GM12878 (cell line): Measurements from ENCODE around the gene CDC42BPA.

Source experiments
- EED ChIP-seq: sonication (generic); IDR thresholded peaks from 2 replicates; pipeline ENCODE4 v1.6.1; 2016; ENCODE audit warnings: antibody characterized with exemption, low read depth
- POLR2A ChIP-seq: IDR thresholded peaks from 2 replicates; pipeline ENCODE4 v1.6.1; 2011; ENCODE audit warnings: low read depth, mild to moderate bottlenecking, low read length
- POLR2AphosphoS5 ChIP-seq: IDR thresholded peaks from 2 replicates; pipeline ENCODE4 v1.6.1; 2011; ENCODE audit warnings: mild to moderate bottlenecking, low read length, inconsistent platforms
- TARDBP ChIP-seq: IDR thresholded peaks from 2 replicates; pipeline ENCODE4 v1.6.1; 2016; ENCODE audit warnings: borderline replicate concordance
- TF ChIP-seq, protein P1 (sequence below): IDR thresholded peaks from 2 replicates; pipeline ENCODE4 v1.6.1; 2012; ENCODE audit warnings: low read depth, low read length, improper control_type of control experiment
- TF ChIP-seq, protein P2 (sequence below): IDR thresholded peaks from 2 replicates; pipeline ENCODE4 v1.6.1; 2011; ENCODE audit warnings: borderline replicate concordance, low read depth, mild to moderate bottlenecking, moderate library complexity, low read length; ENCODE audit not compliant: insufficient read depth, poor library complexity, severe bottlenecking
- TF ChIP-seq, protein P3 (sequence below): fragments of 450-650 bp; IDR thresholded peaks from 2 replicates; pipeline ENCODE4 v1.6.1; 2017; ENCODE audit warnings: mild to moderate bottlenecking
- TF ChIP-seq, protein P4 (sequence below): fragments of 450-650 bp; IDR thresholded peaks from 2 replicates; pipeline ENCODE4 v1.6.1; 2017; ENCODE audit warnings: low read depth, mild to moderate bottlenecking, moderate library complexity
- TF ChIP-seq, protein P5 (sequence below): IDR thresholded peaks from 2 replicates; pipeline ENCODE4 v1.6.1; 2012; ENCODE audit warnings: low read length, inconsistent platforms
- TF ChIP-seq, protein P6 (sequence below): fragments of 450-650 bp; IDR thresholded peaks from 2 replicates; pipeline ENCODE4 v1.6.1; 2018; ENCODE audit warnings: mild to moderate bottlenecking, low read depth, moderate library complexity; ENCODE audit not compliant: partially characterized antibody

DNA sequence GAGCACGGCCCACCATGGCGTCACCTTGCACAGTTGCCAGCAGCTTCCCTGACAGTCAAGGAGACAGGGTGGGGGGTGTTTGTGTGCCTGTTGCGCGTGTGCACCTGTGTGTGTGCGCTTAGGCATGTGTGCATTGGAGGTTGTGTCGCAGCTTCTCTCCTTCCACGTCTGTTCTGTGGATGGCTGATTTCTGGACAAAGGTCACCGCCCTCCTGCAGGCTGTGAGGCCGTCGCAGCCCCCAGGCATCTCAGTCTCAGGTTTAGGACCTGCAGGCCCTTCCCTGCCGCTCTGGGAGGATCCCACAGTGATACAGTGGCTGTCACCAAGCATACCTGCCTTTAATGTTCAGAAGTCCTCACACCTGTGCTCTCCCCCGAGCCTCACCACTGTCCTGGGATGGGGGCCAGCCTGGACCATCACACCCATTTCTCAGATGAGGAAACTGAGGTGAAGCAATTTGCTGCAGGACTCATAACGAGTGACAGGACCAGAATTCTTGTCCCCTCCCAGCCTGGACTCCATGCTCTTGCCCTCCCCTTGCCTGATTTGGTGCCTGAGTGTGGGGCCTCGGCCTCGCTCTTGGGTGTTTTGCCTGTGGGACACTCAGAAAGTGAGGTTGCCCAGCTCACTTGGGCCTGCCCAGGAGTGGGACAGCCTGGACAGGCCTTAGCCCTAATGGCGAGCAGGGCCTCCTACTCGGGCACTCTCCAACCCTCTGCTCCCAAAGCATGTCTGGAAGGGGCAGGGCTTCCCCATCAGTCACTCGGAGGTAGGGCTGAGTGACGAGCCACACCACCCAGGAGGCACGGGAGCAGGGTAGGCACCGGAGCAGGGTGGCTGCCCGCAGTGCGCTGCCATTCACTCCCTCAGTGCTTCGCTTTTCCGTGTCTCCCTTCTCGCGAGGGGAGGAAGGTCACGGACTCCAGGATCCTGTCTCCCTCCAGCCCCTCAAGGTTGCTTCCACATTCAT lies 355.6 kb downstream of the CDC42BPA start:
- TF ChIP-seq, protein P1, sequence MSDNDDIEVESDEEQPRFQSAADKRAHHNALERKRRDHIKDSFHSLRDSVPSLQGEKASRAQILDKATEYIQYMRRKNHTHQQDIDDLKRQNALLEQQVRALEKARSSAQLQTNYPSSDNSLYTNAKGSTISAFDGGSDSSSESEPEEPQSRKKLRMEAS = no peak
- TF ChIP-seq, protein P2, sequence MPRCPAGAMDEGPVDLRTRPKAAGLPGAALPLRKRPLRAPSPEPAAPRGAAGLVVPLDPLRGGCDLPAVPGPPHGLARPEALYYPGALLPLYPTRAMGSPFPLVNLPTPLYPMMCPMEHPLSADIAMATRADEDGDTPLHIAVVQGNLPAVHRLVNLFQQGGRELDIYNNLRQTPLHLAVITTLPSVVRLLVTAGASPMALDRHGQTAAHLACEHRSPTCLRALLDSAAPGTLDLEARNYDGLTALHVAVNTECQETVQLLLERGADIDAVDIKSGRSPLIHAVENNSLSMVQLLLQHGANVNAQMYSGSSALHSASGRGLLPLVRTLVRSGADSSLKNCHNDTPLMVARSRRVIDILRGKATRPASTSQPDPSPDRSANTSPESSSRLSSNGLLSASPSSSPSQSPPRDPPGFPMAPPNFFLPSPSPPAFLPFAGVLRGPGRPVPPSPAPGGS = no peak
- TF ChIP-seq POLR2A (no peak), TARDBP (no peak), EED (no peak), POLR2AphosphoS5 (no peak)
- TF ChIP-seq, protein P3, sequence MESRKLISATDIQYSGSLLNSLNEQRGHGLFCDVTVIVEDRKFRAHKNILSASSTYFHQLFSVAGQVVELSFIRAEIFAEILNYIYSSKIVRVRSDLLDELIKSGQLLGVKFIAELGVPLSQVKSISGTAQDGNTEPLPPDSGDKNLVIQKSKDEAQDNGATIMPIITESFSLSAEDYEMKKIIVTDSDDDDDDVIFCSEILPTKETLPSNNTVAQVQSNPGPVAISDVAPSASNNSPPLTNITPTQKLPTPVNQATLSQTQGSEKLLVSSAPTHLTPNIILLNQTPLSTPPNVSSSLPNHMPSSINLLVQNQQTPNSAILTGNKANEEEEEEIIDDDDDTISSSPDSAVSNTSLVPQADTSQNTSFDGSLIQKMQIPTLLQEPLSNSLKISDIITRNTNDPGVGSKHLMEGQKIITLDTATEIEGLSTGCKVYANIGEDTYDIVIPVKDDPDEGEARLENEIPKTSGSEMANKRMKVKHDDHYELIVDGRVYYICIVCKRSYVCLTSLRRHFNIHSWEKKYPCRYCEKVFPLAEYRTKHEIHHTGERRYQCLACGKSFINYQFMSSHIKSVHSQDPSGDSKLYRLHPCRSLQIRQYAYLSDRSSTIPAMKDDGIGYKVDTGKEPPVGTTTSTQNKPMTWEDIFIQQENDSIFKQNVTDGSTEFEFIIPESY = no peak
- TF ChIP-seq, protein P4, sequence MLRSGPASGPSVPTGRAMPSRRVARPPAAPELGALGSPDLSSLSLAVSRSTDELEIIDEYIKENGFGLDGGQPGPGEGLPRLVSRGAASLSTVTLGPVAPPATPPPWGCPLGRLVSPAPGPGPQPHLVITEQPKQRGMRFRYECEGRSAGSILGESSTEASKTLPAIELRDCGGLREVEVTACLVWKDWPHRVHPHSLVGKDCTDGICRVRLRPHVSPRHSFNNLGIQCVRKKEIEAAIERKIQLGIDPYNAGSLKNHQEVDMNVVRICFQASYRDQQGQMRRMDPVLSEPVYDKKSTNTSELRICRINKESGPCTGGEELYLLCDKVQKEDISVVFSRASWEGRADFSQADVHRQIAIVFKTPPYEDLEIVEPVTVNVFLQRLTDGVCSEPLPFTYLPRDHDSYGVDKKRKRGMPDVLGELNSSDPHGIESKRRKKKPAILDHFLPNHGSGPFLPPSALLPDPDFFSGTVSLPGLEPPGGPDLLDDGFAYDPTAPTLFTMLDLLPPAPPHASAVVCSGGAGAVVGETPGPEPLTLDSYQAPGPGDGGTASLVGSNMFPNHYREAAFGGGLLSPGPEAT = no peak
- TF ChIP-seq, protein P5, sequence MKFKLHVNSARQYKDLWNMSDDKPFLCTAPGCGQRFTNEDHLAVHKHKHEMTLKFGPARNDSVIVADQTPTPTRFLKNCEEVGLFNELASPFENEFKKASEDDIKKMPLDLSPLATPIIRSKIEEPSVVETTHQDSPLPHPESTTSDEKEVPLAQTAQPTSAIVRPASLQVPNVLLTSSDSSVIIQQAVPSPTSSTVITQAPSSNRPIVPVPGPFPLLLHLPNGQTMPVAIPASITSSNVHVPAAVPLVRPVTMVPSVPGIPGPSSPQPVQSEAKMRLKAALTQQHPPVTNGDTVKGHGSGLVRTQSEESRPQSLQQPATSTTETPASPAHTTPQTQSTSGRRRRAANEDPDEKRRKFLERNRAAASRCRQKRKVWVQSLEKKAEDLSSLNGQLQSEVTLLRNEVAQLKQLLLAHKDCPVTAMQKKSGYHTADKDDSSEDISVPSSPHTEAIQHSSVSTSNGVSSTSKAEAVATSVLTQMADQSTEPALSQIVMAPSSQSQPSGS = no peak
- TF ChIP-seq, protein P6, sequence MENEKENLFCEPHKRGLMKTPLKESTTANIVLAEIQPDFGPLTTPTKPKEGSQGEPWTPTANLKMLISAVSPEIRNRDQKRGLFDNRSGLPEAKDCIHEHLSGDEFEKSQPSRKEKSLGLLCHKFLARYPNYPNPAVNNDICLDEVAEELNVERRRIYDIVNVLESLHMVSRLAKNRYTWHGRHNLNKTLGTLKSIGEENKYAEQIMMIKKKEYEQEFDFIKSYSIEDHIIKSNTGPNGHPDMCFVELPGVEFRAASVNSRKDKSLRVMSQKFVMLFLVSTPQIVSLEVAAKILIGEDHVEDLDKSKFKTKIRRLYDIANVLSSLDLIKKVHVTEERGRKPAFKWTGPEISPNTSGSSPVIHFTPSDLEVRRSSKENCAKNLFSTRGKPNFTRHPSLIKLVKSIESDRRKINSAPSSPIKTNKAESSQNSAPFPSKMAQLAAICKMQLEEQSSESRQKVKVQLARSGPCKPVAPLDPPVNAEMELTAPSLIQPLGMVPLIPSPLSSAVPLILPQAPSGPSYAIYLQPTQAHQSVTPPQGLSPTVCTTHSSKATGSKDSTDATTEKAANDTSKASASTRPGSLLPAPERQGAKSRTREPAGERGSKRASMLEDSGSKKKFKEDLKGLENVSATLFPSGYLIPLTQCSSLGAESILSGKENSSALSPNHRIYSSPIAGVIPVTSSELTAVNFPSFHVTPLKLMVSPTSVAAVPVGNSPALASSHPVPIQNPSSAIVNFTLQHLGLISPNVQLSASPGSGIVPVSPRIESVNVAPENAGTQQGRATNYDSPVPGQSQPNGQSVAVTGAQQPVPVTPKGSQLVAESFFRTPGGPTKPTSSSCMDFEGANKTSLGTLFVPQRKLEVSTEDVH = no peak
